NCI-H1436 treated with DMSO at 0.1 percent for 48 hours (cell line): Measurements from ENCODE around the gene CFB.
"Not testable (repeated sequence)": the region's sequence is repeated elsewhere in the genome, so short reads cannot be mapped to it uniquely, and the experiment has no call there.

ENCODE experiments used
- DNase-seq: peaks from one replicate; lab custom pipeline; 2025; lab: John Stamatoyannopoulos, UW

CFB gene

GRCh38 chr6:31971279-31971992 is 25.5 kb downstream of the CFB start:
- DNase-seq = no peak

GRCh38 chr6:31971993-31972708 is 26.3 kb downstream of the CFB start, which contains the start of gene DXO:
TSS of gene DXO (minus strand) at chr6:31972138. CDS start at chr6:31971675, 463 bp downstream.
- peak; percentile 85 for DNase-seq

- no peak for DNase-seq
Observed at GRCh38 chr6:31972709-31973350, 26.9 kb downstream of the CFB start.

- not testable (repeated sequence) for DNase-seq
Observed at GRCh38 chr6:31976065-31976464, 30.2 kb downstream of the CFB start.

- DNase-seq = no peak
Observed at GRCh38 chr6:31977816-31978431, 32.0 kb downstream of the CFB start.

- no peak for DNase-seq
Observed at GRCh38 chr6:31978831-31979230, 32.9 kb downstream of the CFB start.

GRCh38 chr6:31979238-31979898 is 33.5 kb downstream of the CFB start:
- DNase-seq = no peak

GRCh38 chr6:31980195-31980876 is 34.4 kb downstream of the CFB start:
- DNase-seq = not testable (repeated sequence)

GRCh38 chr6:31980998-31981397 is 35.1 kb downstream of the CFB start:
- DNase-seq = not testable (repeated sequence)

GRCh38 chr6:31981744-31982143 is 35.8 kb downstream of the CFB start, which contains the start of gene C4A:
TSS of gene C4A (plus strand) at chr6:31982057. CDS start at chr6:31982108, 51 bp downstream.
- DNase-seq = not testable (repeated sequence)

- not testable (repeated sequence) for DNase-seq
Observed at GRCh38 chr6:31989363-31989762, 43.5 kb downstream of the CFB start.

GRCh38 chr6:31994421-31994820 is 48.5 kb downstream of the CFB start:
- not testable (repeated sequence) for DNase-seq

- DNase-seq = not testable (repeated sequence)
Observed at GRCh38 chr6:31996385-31996784, 50.5 kb downstream of the CFB start.
